HEK293 (cell line): ENCODE measurements around the gene THBS2.

ENCODE experiments used
- CTCF ChIA-PET: fragments of 350-600 bp; formaldehyde crosslinking; extraction: SDS; loops from one replicate; lab custom pipeline; 2021; ENCODE audit warnings: antibody characterized with exemption; lab: Yijun Ruan, JAX
- POLR2A ChIA-PET: fragments of 300-600 bp; formaldehyde crosslinking; extraction: SDS; loops from one replicate; lab custom pipeline; 2020; ENCODE audit warnings: antibody characterized with exemption, inconsistent platforms; lab: Yijun Ruan, JAX
- H3K27ac ChIP-seq: fragments of 200-500 bp; sonication (Bioruptor generic); 2 replicates; pipeline ENCODE4 v1.5.1; 2014; ENCODE audit warnings: low read depth, low read length, control low read depth, inconsistent platforms; ENCODE audit errors: extremely low read depth
- H3K36me3 ChIP-seq, 2 experiments: fragments of 200-500 bp in 1 of 2; sonication (Bioruptor generic) in 1 of 2; 1 replicate in 1 of 2; 2 replicates in 1 of 2; pipeline ENCODE4 v1.5.1; 2014 to 2017; ENCODE audit warnings: inconsistent platforms in 2 of 2, low read length in 2 of 2; ENCODE audit not compliant: control insufficient read depth in 2 of 2, insufficient read depth in 1 of 2
- H3K4me1 ChIP-seq: fragments of 200-500 bp; sonication (Bioruptor generic); 2 replicates; pipeline ENCODE4 v1.5.1; 2014; ENCODE audit warnings: mild to moderate bottlenecking, low read length, inconsistent platforms; ENCODE audit not compliant: control insufficient read depth, insufficient read depth
- H3K4me3 ChIP-seq: 2 replicates; pipeline ENCODE4 v1.5.1; 2011; ENCODE audit warnings: low read depth, mild to moderate bottlenecking, control low read depth, low read length, moderate library complexity
- H3K9me3 ChIP-seq: fragments of 200-500 bp; sonication (Bioruptor generic); 2 replicates; pipeline ENCODE4 v1.5.1; 2014; ENCODE audit warnings: low read depth, low read length, inconsistent platforms; ENCODE audit not compliant: control insufficient read depth, insufficient read depth
- AEBP2 ChIP-seq: fragments of 450-650 bp; formaldehyde crosslinking; IDR thresholded peaks from 2 replicates; pipeline ENCODE4 v1.5.1; 2016; ENCODE audit warnings: missing biosample characterization, missing genetic modification characterization, borderline replicate concordance
- GLI4 ChIP-seq: fragments of 450-650 bp; formaldehyde crosslinking; IDR thresholded peaks from 2 replicates; pipeline ENCODE4 v1.5.1; 2016; ENCODE audit warnings: missing biosample characterization, missing genetic modification characterization
- MEIS1 ChIP-seq: sonication (generic); formaldehyde crosslinking; IDR thresholded peaks from 2 replicates; pipeline ENCODE4 v1.8.1; 2022; ENCODE audit warnings: missing genetic modification reagents, mild to moderate bottlenecking, borderline replicate concordance
- MYNN ChIP-seq: fragments of 450-650 bp; formaldehyde crosslinking; IDR thresholded peaks from 2 replicates; pipeline ENCODE4 v1.5.1; 2016; ENCODE audit warnings: missing biosample characterization, missing genetic modification characterization, borderline replicate concordance
- REPIN1 ChIP-seq: fragments of 450-650 bp; formaldehyde crosslinking; IDR thresholded peaks from 2 replicates; pipeline ENCODE4 v1.5.1; 2017; ENCODE audit warnings: missing biosample characterization, missing genetic modification characterization, low read depth
- SCRT2 ChIP-seq: fragments of 450-650 bp; formaldehyde crosslinking; IDR thresholded peaks from 2 replicates; pipeline ENCODE4 v1.5.1; 2016; ENCODE audit warnings: missing biosample characterization, missing genetic modification characterization
- ZBTB17 ChIP-seq: fragments of 450-650 bp; formaldehyde crosslinking; IDR thresholded peaks from 2 replicates; pipeline ENCODE4 v1.5.1; 2016; ENCODE audit warnings: missing biosample characterization, missing genetic modification characterization
- ZFP37 ChIP-seq: fragments of 450-650 bp; formaldehyde crosslinking; IDR thresholded peaks from 2 replicates; pipeline ENCODE4 v1.5.1; 2016; ENCODE audit warnings: missing biosample characterization, missing genetic modification characterization
- ZNF10 ChIP-seq: fragments of 450-650 bp; formaldehyde crosslinking; IDR thresholded peaks from 2 replicates; pipeline ENCODE4 v1.5.1; 2017; ENCODE audit warnings: missing biosample characterization, missing genetic modification characterization
- ZNF155 ChIP-seq: fragments of 450-650 bp; formaldehyde crosslinking; IDR thresholded peaks from 2 replicates; pipeline ENCODE4 v1.5.1; 2016; ENCODE audit warnings: missing biosample characterization, missing genetic modification characterization
- ZNF223 ChIP-seq: fragments of 450-650 bp; formaldehyde crosslinking; IDR thresholded peaks from 2 replicates; pipeline ENCODE4 v1.5.1; 2016; ENCODE audit warnings: missing biosample characterization, missing genetic modification characterization
- ZNF274 ChIP-seq, 2 experiments: fragments of 200-500 bp in 1 of 2; fragments of 450-650 bp in 1 of 2; sonication (Bioruptor generic) in 1 of 2; formaldehyde crosslinking in 1 of 2; IDR thresholded peaks; 2 replicates each; pipeline versions ENCODE4 v1.5.1 to v1.6.1; 2014 to 2016; ENCODE audit warnings: borderline replicate concordance in 1 of 2, inconsistent platforms in 1 of 2, low read length in 1 of 2, missing biosample characterization in 1 of 2, missing genetic modification characterization in 1 of 2
- ZNF350 ChIP-seq: fragments of 450-650 bp; formaldehyde crosslinking; IDR thresholded peaks from 2 replicates; pipeline ENCODE4 v1.5.0; 2017; ENCODE audit warnings: missing biosample characterization, mild to moderate bottlenecking, missing genetic modification characterization
- ZNF404 ChIP-seq: fragments of 450-650 bp; formaldehyde crosslinking; IDR thresholded peaks from 2 replicates; pipeline ENCODE4 v1.5.1; 2017; ENCODE audit warnings: missing biosample characterization, missing genetic modification characterization
- ZNF501 ChIP-seq: fragments of 450-650 bp; formaldehyde crosslinking; IDR thresholded peaks from 2 replicates; pipeline ENCODE4 v1.5.1; 2016; ENCODE audit warnings: missing biosample characterization, missing genetic modification characterization
- ZNF514 ChIP-seq: fragments of 450-650 bp; formaldehyde crosslinking; IDR thresholded peaks from 2 replicates; pipeline ENCODE4 v1.5.1; 2016; ENCODE audit warnings: missing biosample characterization, missing genetic modification characterization
- ZNF580 ChIP-seq: fragments of 450-650 bp; formaldehyde crosslinking; IDR thresholded peaks from 2 replicates; pipeline ENCODE4 v1.5.1; 2016; ENCODE audit warnings: missing biosample characterization, missing genetic modification characterization
- ZNF596 ChIP-seq: fragments of 450-650 bp; IDR thresholded peaks from 2 replicates; pipeline ENCODE4 v1.5.0; 2018; ENCODE audit warnings: missing biosample characterization, mild to moderate bottlenecking, missing genetic modification characterization, moderate library complexity
- ZNF664 ChIP-seq: fragments of 450-650 bp; formaldehyde crosslinking; IDR thresholded peaks from 2 replicates; pipeline ENCODE4 v1.5.1; 2016; ENCODE audit warnings: missing biosample characterization, missing genetic modification characterization
- ZNF670 ChIP-seq: fragments of 450-650 bp; formaldehyde crosslinking; IDR thresholded peaks from 2 replicates; pipeline ENCODE4 v1.5.1; 2016; ENCODE audit warnings: missing biosample characterization, missing genetic modification characterization, low read depth
- ZNF747 ChIP-seq: fragments of 450-650 bp; formaldehyde crosslinking; IDR thresholded peaks from 2 replicates; pipeline ENCODE4 v1.5.1; 2016; ENCODE audit warnings: missing biosample characterization, missing genetic modification characterization
- ZSCAN23 ChIP-seq: fragments of 450-650 bp; formaldehyde crosslinking; IDR thresholded peaks from 2 replicates; pipeline ENCODE4 v1.5.1; 2016; ENCODE audit warnings: missing biosample characterization, missing genetic modification characterization
- TF ChIP-seq, protein P1 (sequence below): fragments of 450-650 bp; formaldehyde crosslinking; IDR thresholded peaks from 2 replicates; pipeline ENCODE4 v1.5.1; 2016; ENCODE audit warnings: missing biosample characterization, missing genetic modification characterization, borderline replicate concordance

THBS2 gene

GRCh38 chr6:169254456-169255316 is 1.0 kb upstream of the THBS2 start (continued):
- no peak for TF ChIP-seq ZNF10 (tag by site-specific recombination)
- no peak for TF ChIP-seq ZNF350
- TF ChIP-seq ZBTB17 (tag by site-specific recombination): no peak
- no peak for TF ChIP-seq ZNF223 (tag by site-specific recombination)
- TF ChIP-seq, all 188 proteins: peak for 0

GRCh38 chr6:169252505-169253189 is 999 bp downstream of the THBS2 start:
- CTCF ChIA-PET: interaction anchor here (0.6 kb wide), 1 partner anchor 132 kb away, joined by 3 read pairs; no protein-coding TSS in a partner anchor
- Histone ChIP-seq H3K27ac (no peak overlapping the region), H3K36me3 (no peaks in the 10 kb centered on the region), H3K9me3 (no peaks in the 10 kb centered on the region), H3K4me1 (no peaks in the 10 kb centered on the region), H3K4me3 (no peak overlapping the region)
- POLR2A ChIA-PET: no interaction called here
- TF ChIP-seq ZFP37 (tag by site-specific recombination) (no peak), ZNF580 (tag by site-specific recombination) (no peak), ZNF670 (tag by site-specific recombination) (no peak), REPIN1 (tag by site-specific recombination) (no peak), SCRT2 (no peak), ZNF274 (IDR thresholded peaks at IDR 0.05; ENCODE audit: low read length) (no peak), ZNF274 (tag by site-specific recombination; IDR thresholded peaks at IDR 0.05; ENCODE audit: borderline replicate concordance) (no peak), MEIS1 (CRISPR knock-in tag) (no peak), MYNN (tag by site-specific recombination) (no peak), AEBP2 (no peak), ZSCAN23 (tag by site-specific recombination) (no peak), ZNF155 (tag by site-specific recombination) (no peak), ZNF501 (tag by site-specific recombination) (no peak), GLI4 (tag by site-specific recombination) (no peak), ZNF404 (tag by site-specific recombination) (no peak), ZNF596 (tag by site-specific recombination) (no peak), ZNF664 (tag by site-specific recombination) (no peak), ZNF747 (tag by site-specific recombination) (no peak), ZNF223 (tag by site-specific recombination) (no peak), ZNF514 (no peak)
- TF ChIP-seq, protein P1, sequence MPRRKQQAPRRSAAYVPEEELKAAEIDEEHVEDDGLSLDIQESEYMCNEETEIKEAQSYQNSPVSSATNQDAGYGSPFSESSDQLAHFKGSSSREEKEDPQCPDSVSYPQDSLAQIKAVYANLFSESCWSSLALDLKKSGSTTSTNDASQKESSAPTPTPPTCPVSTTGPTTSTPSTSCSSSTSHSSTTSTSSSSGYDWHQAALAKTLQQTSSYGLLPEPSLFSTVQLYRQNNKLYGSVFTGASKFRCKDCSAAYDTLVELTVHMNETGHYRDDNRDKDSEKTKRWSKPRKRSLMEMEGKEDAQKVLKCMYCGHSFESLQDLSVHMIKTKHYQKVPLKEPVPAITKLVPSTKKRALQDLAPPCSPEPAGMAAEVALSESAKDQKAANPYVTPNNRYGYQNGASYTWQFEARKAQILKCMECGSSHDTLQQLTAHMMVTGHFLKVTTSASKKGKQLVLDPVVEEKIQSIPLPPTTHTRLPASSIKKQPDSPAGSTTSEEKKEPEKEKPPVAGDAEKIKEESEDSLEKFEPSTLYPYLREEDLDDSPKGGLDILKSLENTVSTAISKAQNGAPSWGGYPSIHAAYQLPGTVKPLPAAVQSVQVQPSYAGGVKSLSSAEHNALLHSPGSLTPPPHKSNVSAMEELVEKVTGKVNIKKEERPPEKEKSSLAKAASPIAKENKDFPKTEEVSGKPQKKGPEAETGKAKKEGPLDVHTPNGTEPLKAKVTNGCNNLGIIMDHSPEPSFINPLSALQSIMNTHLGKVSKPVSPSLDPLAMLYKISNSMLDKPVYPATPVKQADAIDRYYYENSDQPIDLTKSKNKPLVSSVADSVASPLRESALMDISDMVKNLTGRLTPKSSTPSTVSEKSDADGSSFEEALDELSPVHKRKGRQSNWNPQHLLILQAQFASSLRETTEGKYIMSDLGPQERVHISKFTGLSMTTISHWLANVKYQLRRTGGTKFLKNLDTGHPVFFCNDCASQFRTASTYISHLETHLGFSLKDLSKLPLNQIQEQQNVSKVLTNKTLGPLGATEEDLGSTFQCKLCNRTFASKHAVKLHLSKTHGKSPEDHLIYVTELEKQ (tag by site-specific recombination): no peak
